ENCODE measurements around the gene PRPSAP1. TPM values are rescaled to one million over a fixed set of nuclear protein-coding genes. Genes with fewer than 3 reads are reported as not detected.

Gene PRPSAP1
- 10 to 100 TPM; 39.3 to 55.6 (median 45.1) TPM for total RNA-seq
- long read RNA-seq, transcript PRPSAP1-206 (10 exons, 3,660 nt) = major isoform, 10 of 12 reads
- long read RNA-seq, partial matches to known transcripts = 1 of 12 reads
- long read RNA-seq, other reads (novel, unspliced or antisense) = 1 of 12 reads

GRCh38 chr17:76353599-76354316 lies at the start of gene PRPSAP1:
Gene PRPSAP1 (minus strand): TSS chr17:76353916. CDS start chr17:76353703, 213 bp downstream.
- Histone ChIP-seq H3K4me3 (peak within 1 kb of the TSS; percentile 69 to 91 (median 82)), H3K4me1 (peaks cover 0 to 27% (median 4%) of the 10 kb centered on the region in 4 donors), H3K36me3 (no peaks in the 10 kb centered on the region), H3K27me3 (no peaks in the 10 kb centered on the region), H3K27ac (peak within 1 kb of the TSS; percentile 74 to 87 (median 79)), H3K9me3 (no peaks in the 10 kb centered on the region)
- TF ChIP-seq POLR2A (IDR thresholded peaks at IDR 0.05) (peak; percentile 93), CTCF (IDR thresholded peaks at IDR 0.05) (peak; percentile 36 to 60 (median 53))
- peak; percentile 92 to 97 (median 94) for ATAC-seq
- DNase-seq = peak; percentile 91 to 93 (median 91)
- WGBS (ENCODE audit: insufficient coverage, low coverage, low lambda C conversion rate, missing lambda C conversion rate) = 0% methylated on average over 15 of the region's 75 CpGs
- intact Hi-C loops (cut with DNase I) = no loop called here

DNA sequence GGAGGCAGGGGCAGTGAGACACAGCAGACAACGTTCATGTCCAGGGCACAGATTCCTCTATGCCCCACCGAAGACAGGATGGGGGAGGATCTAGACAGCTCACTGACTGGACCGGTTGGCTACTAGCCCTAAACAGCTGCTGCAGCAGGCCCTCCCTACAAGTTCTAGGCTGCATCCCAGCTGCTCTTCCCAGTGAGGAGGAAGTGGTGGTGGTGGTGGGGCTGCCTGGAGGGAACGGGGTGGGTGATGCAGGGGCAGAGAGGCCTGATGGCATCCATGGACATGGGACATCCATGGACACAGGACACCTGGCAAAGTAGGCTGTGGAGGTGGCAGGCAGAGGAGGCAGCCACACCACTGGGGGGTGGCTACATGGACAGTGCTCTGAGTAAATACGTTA lies 49.0 kb upstream of the PRPSAP1 start:
- Histone ChIP-seq H3K36me3 (peaks cover 0 to 47% (median 0%) of the 10 kb centered on the region in 4 donors), H3K27ac (no peak overlapping the region), H3K9me3 (no peaks in the 10 kb centered on the region), H3K4me3 (no peak overlapping the region), H3K27me3 (no peaks in the 10 kb centered on the region), H3K4me1 (peaks cover 0 to 4% (median 0%) of the 10 kb centered on the region in 4 donors)
- TF ChIP-seq POLR2A (IDR thresholded peaks at IDR 0.05) (no peak), CTCF (IDR thresholded peaks at IDR 0.05) (no peak)
- intact Hi-C loops (cut with DNase I) = loop anchor here in 1 of 2 donors (10.0 kb wide), 1 partner anchor 102 kb away; the partner anchor contains the start of gene RHBDF2
- no peak for ATAC-seq
- peak in 1 of 3 donors; percentile 16 for DNase-seq
- WGBS (ENCODE audit: insufficient coverage, low coverage, low lambda C conversion rate, missing lambda C conversion rate) = 68% methylated on average over 2 of the region's 5 CpGs

- Histone ChIP-seq H3K36me3 (peaks cover 0 to 66% (median 4%) of the 10 kb centered on the region in 4 donors), H3K27me3 (no peaks in the 10 kb centered on the region), H3K4me3 (no peak overlapping the region), H3K27ac (no peak overlapping the region), H3K9me3 (no peaks in the 10 kb centered on the region), H3K4me1 (no peaks in the 10 kb centered on the region)
- no peak for TF ChIP-seq CTCF (IDR thresholded peaks at IDR 0.05)
- TF ChIP-seq POLR2A (IDR thresholded peaks at IDR 0.05) = no peak
- DNase-seq (no peak), ATAC-seq (no peak)
- 90% methylated on average over 16 of the region's 33 CpGs for WGBS (ENCODE audit: insufficient coverage, low coverage, low lambda C conversion rate, missing lambda C conversion rate)
- intact Hi-C loops (cut with DNase I) = loop anchor here in 1 of 2 donors (5.0 to 10.0 kb wide), 2 partner anchors 92 to 105 kb away; partner anchors contain the start of genes QRICH2 and RHBDF2
Measured at GRCh38 chr17:76399175-76400172, 45.8 kb upstream of the PRPSAP1 start.

DNA sequence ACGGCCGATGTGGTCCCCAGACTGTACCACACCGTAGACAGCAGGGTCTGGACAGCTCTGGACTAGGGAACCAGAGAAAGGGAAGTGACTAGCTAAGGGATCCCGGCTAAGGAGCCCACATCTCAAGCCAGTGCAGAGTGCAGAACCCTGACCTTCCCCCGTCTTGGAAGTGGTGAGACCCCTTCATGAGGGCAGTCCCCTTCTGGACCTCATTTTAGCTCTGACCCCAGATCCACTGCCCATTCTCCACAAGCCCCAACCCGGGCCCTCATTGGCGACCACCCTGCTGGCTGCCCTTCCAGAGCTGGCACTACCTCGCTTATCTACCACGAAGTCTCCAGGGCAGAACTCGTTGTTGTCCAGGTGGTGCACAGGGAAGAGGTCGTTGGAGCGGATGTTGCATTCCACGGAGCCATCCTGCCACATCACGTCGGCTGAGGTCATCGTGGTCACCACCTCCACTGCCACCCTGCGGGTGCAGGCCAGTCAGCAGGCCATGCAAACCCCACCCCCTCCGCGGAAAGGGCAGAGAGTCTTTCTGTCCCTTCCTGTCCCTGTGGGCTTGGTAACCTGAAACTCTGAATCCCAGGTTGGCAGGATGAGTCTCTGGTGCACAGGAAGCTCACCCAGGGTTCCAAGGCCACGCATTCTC lies 44.9 kb upstream of the PRPSAP1 start:
- intact Hi-C loops (cut with DNase I) = loop anchor here in 1 of 2 donors (5.0 kb wide), 1 partner anchor 91 kb away; the partner anchor contains the start of gene QRICH2
- no peak overlapping the region for H3K4me3 ChIP-seq
- DNase-seq = peak in 1 of 3 donors; percentile 43
- H3K4me1 ChIP-seq = no peaks in the 10 kb centered on the region
- ATAC-seq = peak; percentile 16 to 33 (median 26)
- no peaks in the 10 kb centered on the region for H3K27me3 ChIP-seq
- H3K27ac ChIP-seq = no peak overlapping the region
- no peaks in the 10 kb centered on the region for H3K9me3 ChIP-seq
- 66% methylated on average over 13 of the region's 20 CpGs for WGBS (ENCODE audit: insufficient coverage, low coverage, low lambda C conversion rate, missing lambda C conversion rate)
- peaks cover 0 to 75% (median 4%) of the 10 kb centered on the region in 4 donors for H3K36me3 ChIP-seq
- no peak for TF ChIP-seq POLR2A (IDR thresholded peaks at IDR 0.05)
- no peak for TF ChIP-seq CTCF (IDR thresholded peaks at IDR 0.05)
